Heart right ventricle (tissue), 16 donors: ENCODE measurements around the gene ADAMTS14. TPM values are rescaled to one million over a fixed set of nuclear protein-coding genes. Genes with fewer than 3 reads are reported as not detected.

Experiments
- ATAC-seq, 8 donors: fragments of 200-7000 bp; cut with Tn5 transposase; one replicate each; pipeline ENCODE4 v1.9.1; 2020; ENCODE audit warnings: mild to moderate bottlenecking in 8 of 8, moderate library complexity in 8 of 8, moderate number of reproducible peaks in 1 of 8
- DNase-seq, 2 donors: peaks; one replicate each; pipeline ENCODE4 v3.0.0-alpha.2; 2020
- H3K27ac ChIP-seq, 10 donors: fragments of 200-600 bp; sonication (generic) in 2 of 10; one replicate each; pipeline versions ENCODE4 v1.5.0 to v1.8.0; 2020 to 2022; ENCODE audit warnings: mild to moderate bottlenecking in 3 of 10
- H3K27me3 ChIP-seq, 7 donors: fragments of 200-600 bp; one replicate each; pipeline ENCODE4 v1.8.0; 2021 to 2022; ENCODE audit warnings: mild to moderate bottlenecking in 2 of 7
- H3K36me3 ChIP-seq, 9 donors: fragments of 200-600 bp; sonication (generic) in 1 of 9; one replicate each; pipeline versions ENCODE4 v1.5.0 to v1.8.0; 2020 to 2022; ENCODE audit warnings: mild to moderate bottlenecking in 2 of 9
- H3K4me1 ChIP-seq, 9 donors: fragments of 200-600 bp; sonication (generic) in 1 of 9; one replicate each; pipeline versions ENCODE4 v1.5.0 to v1.8.0; 2020 to 2022; ENCODE audit warnings: mild to moderate bottlenecking in 4 of 9
- H3K4me3 ChIP-seq, 10 donors: fragments of 200-600 bp; sonication (generic) in 2 of 10; one replicate each; pipeline versions ENCODE4 v1.5.0 to v1.8.0; 2020 to 2022; ENCODE audit warnings: mild to moderate bottlenecking in 7 of 10, moderate library complexity in 2 of 10
- H3K9me3 ChIP-seq, 11 donors: fragments of 200-600 bp in 10 of 11; sonication (generic) in 2 of 11; one replicate each; pipeline versions ENCODE4 v1.5.0 to v1.8.0; 2013 to 2022; ENCODE audit warnings: mild to moderate bottlenecking in 2 of 11, control low read depth in 1 of 11, moderate library complexity in 1 of 11
- CTCF ChIP-seq, 9 donors: fragments of 200-600 bp; sonication (generic) in 2 of 9; IDR thresholded peaks; one replicate each; pipeline versions ENCODE4 v1.5.0 to v1.8.0; 2021 to 2022; ENCODE audit warnings: antibody characterized with exemption in 9 of 9, mild to moderate bottlenecking in 5 of 9, moderate library complexity in 1 of 9
- WGBS, 2 donors: extraction: QIAGEN DNeasy Blood & Tissue Kit; methylation state at CpG; one replicate each; pipeline ENCODE4 v1.1.7; 2013; ENCODE audit warnings: inconsistent platforms in 1 of 2; 5-methylcytosine and 5-hydroxymethylcytosine counted together
- intact Hi-C, 10 donors: fragments of 100-400 bp; cut with DNase I; formaldehyde crosslinking; loops; one replicate each; pipeline versions ENCODE4 v1.11.1 to v1.14.2; 2022
- polyA plus RNA-seq, 2 donors: library from polyadenylated mRNA; stranded (reverse); fragments of 200-250 nt; gene quantifications; one replicate each; pipeline ENCODE4 v1.2.3, GENCODE V29; 2013
- total RNA-seq, 10 donors: library from RNA; stranded (reverse); fragmentation: NEBNext Ultra II Directional in 3 of 10; extraction: Animal tissue kit (Norgen Biotek cat#: 25700) in 3 of 10; gene quantifications; one replicate each; pipeline versions ENCODE4 v1.2.1 to v1.2.4, GENCODE V29; 2021 to 2023
- donor health status: Arrhythmogenic right ventricular cardiomyopathy.
- donor health status: ischemic (EF 13 %, LVEDD 7.1; RV severe dilation, severe dysfunction).
- donor health status: healthy with polysubstance abuse.
- donor health status: DM: no; HTN: yes; CAD: no.
- donor health status: DM: no; HTN: no; CAD: no.
- donor health status: ischemic (EF 25% LVEDD 6.9; RV normal size, moderate dysfunction).
- donor health status: ischemic (EF 25% LVEDD 5.7; RV mildly dilated, moderate dysfunction).
- donor health status: healthy.
- donor health status: DM: yes; HTN: yes; CAD: no.
- donor health status: Ischemic cardiomyopathy.
- donor health status: ischemic (EF 35%, LVEDD 5.7; RV mildly dilated, moderate dysfunction).
- donor health status: nonischemic (EF 11% LVEDD 7.7; RV severe dilation, severe dysfunction).
- donor health status: DM: yes; HTN: yes; CAD: no.
- donor health status: PGD.
- donor health status: ischemic (EF 29% LVEDD 5.4; RV normal size, mild dysfunction).
- donor health status: nonischemic (EF 23%, LVEDD 6.1; RV moderate dilation, normal function).

Gene ADAMTS14
- total and polyA plus RNA-seq, 12 donors = 0.08 to 1.4 (median 0.57) TPM

GRCh38 chr10:70761031-70761601 is 88.8 kb downstream of the ADAMTS14 start:
- H3K27ac ChIP-seq = no peak overlapping the region
- H3K27me3 ChIP-seq = peaks cover 0 to 11% (median 0%) of the 10 kb centered on the region in 7 donors
- intact Hi-C loops = loop anchor here in 6 of 10 donors (2.0 to 5.0 kb wide), 7 partner anchors 116 to 299 kb away; no protein-coding TSS in a partner anchor
- H3K4me1 ChIP-seq = peaks cover 0 to 11% (median 4%) of the 10 kb centered on the region in 9 donors
- no peak for DNase-seq
- TF ChIP-seq CTCF (IDR thresholded peaks at IDR 0.05) = peak in 4 of 9 donors; percentile 22 to 37 (median 30)
- H3K4me3 ChIP-seq = no peak overlapping the region
- H3K9me3 ChIP-seq = peaks cover 0 to 6% (median 0%) of the 10 kb centered on the region in 11 donors
- peak in 6 of 8 donors; percentile 15 to 43 (median 34) for ATAC-seq
- H3K36me3 ChIP-seq = no peaks in the 10 kb centered on the region
- 79 to 85% methylated on average over 7 of the region's 7 CpGs for WGBS, 2 donors

GRCh38 chr10:70761727-70762350 is 89.5 kb downstream of the ADAMTS14 start:
- intact Hi-C loops = loop anchor here in 6 of 10 donors (2.0 to 5.0 kb wide), 7 partner anchors 115 to 300 kb away; no protein-coding TSS in a partner anchor
- no peak overlapping the region for H3K4me3 ChIP-seq
- H3K36me3 ChIP-seq = no peaks in the 10 kb centered on the region
- peaks cover 0 to 11% (median 4%) of the 10 kb centered on the region in 9 donors for H3K4me1 ChIP-seq
- no peak overlapping the region for H3K27ac ChIP-seq
- WGBS, 2 donors = 82 to 85% methylated on average over 10 of the region's 10 CpGs
- ATAC-seq (peak in 1 of 8 donors; percentile 8), DNase-seq (no peak)
- no peak for TF ChIP-seq CTCF (IDR thresholded peaks at IDR 0.05)
- peaks cover 0 to 15% (median 0%) of the 10 kb centered on the region in 7 donors for H3K27me3 ChIP-seq
- peaks cover 0 to 10% (median 0%) of the 10 kb centered on the region in 11 donors for H3K9me3 ChIP-seq

DNA sequence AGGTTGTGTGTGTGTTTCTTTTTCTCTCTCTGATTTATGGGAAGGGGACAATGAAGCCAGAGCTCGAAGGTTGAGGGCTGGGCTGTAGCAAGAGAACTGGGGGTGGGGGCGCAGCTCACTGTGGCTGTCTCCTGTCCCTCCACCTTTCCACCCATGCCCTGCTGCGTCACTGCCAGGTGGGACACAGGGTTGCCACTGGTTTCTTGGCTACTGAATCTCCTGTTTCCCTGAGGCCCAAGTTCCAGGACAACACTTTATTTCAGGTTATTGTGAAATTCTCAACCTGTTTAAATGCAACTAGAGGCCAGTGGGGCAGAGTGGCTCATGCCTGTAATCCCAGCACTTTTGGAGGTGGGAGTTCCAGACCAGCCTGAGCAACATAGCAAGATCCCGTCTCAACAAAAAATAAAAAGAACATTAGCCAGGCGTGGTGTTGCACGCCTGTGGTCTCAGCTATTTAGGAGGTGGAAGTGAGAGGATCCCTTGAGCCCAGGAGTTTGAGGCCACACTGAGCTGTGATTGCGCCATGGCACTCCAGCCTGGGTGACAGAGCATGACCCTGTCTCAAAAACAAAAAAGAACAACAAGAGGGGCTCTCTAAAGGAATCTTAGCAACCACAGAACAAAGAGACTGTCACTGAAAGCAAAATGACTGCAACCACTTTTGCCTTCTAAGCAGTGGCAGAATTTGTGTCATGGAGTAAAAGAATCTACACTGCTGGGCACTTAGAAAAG is 90.3 kb downstream of the ADAMTS14 start:
- peaks cover 0 to 15% (median 0%) of the 10 kb centered on the region in 7 donors for H3K27me3 ChIP-seq
- WGBS, 2 donors = 91 to 94% methylated on average over 7 of the region's 7 CpGs
- ATAC-seq (no peak), DNase-seq (no peak)
- no peaks in the 10 kb centered on the region for H3K36me3 ChIP-seq
- H3K4me3 ChIP-seq = no peak overlapping the region
- intact Hi-C loops = loop anchor here in 5 of 10 donors (5.0 kb wide), 5 partner anchors 115 to 300 kb away; no protein-coding TSS in a partner anchor
- TF ChIP-seq CTCF (IDR thresholded peaks at IDR 0.05) = no peak
- peaks cover 0 to 11% (median 4%) of the 10 kb centered on the region in 9 donors for H3K4me1 ChIP-seq
- H3K27ac ChIP-seq = no peak overlapping the region
- peaks cover 0 to 10% (median 0%) of the 10 kb centered on the region in 11 donors for H3K9me3 ChIP-seq

DNA sequence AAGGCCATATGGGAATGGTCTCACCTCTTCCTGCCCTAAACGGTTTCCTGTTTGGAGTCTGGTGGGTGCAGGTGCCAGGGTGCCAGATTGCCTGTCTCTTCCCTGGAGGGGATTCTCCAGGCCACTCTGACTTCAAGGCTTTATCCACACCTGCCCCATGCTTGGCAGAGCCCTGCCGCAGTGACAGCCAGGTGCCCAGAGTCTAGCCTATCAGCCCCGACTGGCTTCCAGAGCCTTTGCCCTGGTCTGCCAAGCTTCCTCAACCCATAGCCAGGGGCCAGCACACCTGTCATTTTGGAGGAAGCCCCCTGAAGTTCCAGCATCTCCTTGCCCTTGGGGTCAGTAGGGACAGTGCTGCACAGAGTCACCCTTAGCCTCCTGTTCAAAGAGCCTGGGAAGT is 91.3 kb downstream of the ADAMTS14 start:
- H3K36me3 ChIP-seq = no peaks in the 10 kb centered on the region
- peaks cover 0 to 8% (median 4%) of the 10 kb centered on the region in 9 donors for H3K4me1 ChIP-seq
- peaks cover 0 to 10% (median 0%) of the 10 kb centered on the region in 11 donors for H3K9me3 ChIP-seq
- DNase-seq (no peak), ATAC-seq (no peak)
- H3K27me3 ChIP-seq = peaks cover 0 to 15% (median 0%) of the 10 kb centered on the region in 7 donors
- no peak overlapping the region for H3K4me3 ChIP-seq
- intact Hi-C loops = loop anchor here in 5 of 10 donors (5.0 kb wide), 5 partner anchors 114 to 301 kb away; no protein-coding TSS in a partner anchor
- WGBS, 2 donors = 76 to 79% methylated on average over 3 of the region's 3 CpGs
- no peak overlapping the region for H3K27ac ChIP-seq
- no peak for TF ChIP-seq CTCF (IDR thresholded peaks at IDR 0.05)
